Right lung (tissue), 10 donors: Measurements from ENCODE around the gene PLCB4. TPM values are rescaled to one million over a fixed set of nuclear protein-coding genes. Genes with fewer than 3 reads are reported as not detected.
"Not testable (repeated sequence)": the region's sequence is repeated elsewhere in the genome, so short reads cannot be mapped to it uniquely, and the experiment has no call there.

ENCODE experiments used
- DNase-seq, 2 donors: peaks; one replicate each; pipeline ENCODE4 v3.0.0-alpha.2; 2013
- long read RNA-seq, 8 donors: transcript quantifications; one replicate each; lab custom pipeline, GENCODE V29; 2026
- polyA plus RNA-seq, 5 donors: library from polyadenylated mRNA; unstranded; fragments of 120-200 nt; gene quantifications; one replicate each; pipeline versions ENCODE4 v1.2.1 to v1.2.3, GENCODE V29; 2013; ENCODE audit warnings: inconsistent platforms in 1 of 5, low replicate concordance in 1 of 5; ENCODE audit not compliant: insufficient read length in 5 of 5, insufficient read depth in 1 of 5

Gene PLCB4
- polyA plus RNA-seq, result 10 to 100 TPM in 4 of 5 donors, 1 to 10 TPM in 1; 6.1 to 14.8 (median 11.5) TPM
- long read RNA-seq, donor 1, result 0 reads
- long read RNA-seq, donor 2, result 0 reads
- long read RNA-seq, donor 3, result 0 reads
- long read RNA-seq, donor 4, result 0 reads
- long read RNA-seq, donor 5, result 0 reads
- long read RNA-seq, donor 6, result 0 reads
- long read RNA-seq, donor 7, result 0 reads
- long read RNA-seq, donor 8, result 0 reads

DNA sequence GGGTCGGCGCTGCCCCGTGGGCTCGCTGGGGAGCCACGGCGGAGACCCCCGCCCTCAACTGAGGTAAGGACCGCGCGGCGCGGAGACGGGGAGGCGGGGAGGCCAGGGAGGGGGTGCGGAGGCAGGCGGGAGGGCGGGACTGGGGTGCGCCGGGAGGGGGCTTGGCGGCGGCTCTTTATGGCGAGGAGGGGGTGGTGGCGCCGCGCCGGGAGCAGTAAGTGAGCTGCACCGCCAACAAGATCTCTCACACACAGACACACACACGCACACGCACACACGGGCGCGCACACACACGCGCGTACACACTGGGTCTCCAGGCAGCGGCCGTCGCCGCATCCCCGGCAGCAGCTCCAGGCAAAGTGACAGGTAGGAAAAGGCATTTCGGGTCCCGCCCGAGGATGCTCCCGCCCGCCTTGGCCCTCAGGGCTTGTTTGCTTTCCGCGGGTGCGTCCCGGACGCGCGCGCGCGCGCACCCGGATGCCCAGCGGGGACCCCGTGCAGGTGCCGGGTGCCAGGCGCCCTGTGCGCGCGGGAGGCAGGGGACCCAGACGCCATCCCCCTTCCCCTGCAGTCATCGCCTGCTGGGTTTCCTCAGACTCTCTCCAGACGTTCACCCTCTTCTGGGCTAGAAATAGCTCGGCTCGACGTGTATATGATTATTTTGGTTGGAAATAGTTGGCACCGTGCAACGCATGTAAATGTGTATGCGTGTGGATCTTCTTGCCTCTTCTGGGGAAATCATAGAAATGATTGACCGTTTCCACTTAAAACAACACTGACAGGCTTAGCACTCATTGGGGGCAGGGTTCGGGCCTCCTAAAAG, at the start of gene PLCB4:
Gene PLCB4 (plus strand): TSS at position 247 of the 823 bp plus-strand sequence. CDS start 238,728 bp downstream, outside the sequence.
- peak; percentile 48 to 56 for DNase-seq

- no peak for DNase-seq
These were observed 49.1 kb upstream of the PLCB4 start for GRCh38 chr20:9019833-9020232.

- no peak for DNase-seq
These were observed 47.7 kb upstream of the PLCB4 start for GRCh38 chr20:9021216-9021615.

DNA sequence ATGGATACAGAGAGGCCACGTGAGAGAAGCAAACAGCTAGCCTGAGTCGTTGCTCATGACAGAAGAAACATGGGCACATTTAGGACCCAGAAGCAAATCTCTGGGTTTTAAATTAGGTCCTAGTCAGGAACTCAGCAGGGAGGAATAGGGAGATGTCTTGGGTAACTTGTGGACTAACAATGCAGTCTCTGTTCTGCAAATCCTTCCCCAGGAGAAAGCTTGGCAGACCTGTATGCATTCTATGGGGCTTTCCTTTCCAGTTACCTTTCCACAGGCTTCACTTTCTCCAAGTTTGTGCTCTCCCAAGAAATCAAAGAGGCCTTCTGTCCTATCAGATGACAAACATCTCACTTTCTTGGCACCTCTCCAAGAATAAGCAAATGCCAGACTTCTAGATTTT, 47.2 kb upstream of the PLCB4 start:
- DNase-seq, result no peak

- DNase-seq, result no peak
These were observed 46.5 kb upstream of the PLCB4 start for GRCh38 chr20:9022376-9022775.

DNA sequence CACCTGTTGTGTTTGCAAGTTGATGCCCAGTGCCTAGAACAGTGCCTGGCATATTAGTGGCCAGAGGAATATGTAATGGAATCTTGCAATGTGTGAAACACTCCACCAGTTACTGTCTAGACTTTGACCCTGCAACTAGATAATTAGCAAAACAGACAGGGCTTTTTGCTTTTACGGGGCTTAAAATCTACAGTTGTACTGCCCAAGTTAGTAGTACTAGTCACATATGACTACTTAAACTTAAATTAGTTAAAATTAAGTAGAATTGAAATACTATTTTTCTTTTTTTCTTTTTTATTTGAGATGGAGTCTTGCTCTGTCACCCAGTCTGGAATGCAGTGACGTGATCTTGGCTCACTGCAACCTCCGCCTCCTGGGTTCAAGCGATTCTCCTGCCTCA, 44.3 kb upstream of the PLCB4 start:
- no peak for DNase-seq

- no peak for DNase-seq
These were observed 43.9 kb upstream of the PLCB4 start for GRCh38 chr20:9025011-9025410.

DNA sequence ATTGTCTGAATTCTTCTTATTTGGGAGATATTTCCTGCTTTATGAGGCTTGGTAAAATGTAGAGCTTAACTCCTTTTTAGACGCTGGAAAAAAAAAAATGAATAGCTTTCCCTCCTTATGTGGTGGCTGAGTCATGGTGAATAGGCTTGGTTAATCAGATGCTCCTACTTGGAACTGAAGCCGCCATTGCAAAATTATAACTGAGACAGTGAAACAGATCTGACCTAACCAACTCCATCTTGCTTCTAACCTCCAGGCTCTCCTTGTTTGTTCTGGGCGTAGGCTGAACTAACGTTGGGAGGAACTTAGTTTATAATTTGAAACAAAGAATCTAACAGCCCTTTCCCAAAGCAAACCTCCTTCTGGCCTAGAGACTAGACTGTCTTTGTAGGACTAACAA, 43.2 kb upstream of the PLCB4 start:
- DNase-seq, result no peak

GRCh38 chr20:9027626-9028025, 41.3 kb upstream of the PLCB4 start:
- no peak for DNase-seq

GRCh38 chr20:9028419-9028818, 40.5 kb upstream of the PLCB4 start:
- DNase-seq, result no peak

- peak in 1 of 2 donors; percentile 9 for DNase-seq
These were observed 36.9 kb upstream of the PLCB4 start for GRCh38 chr20:9031991-9032390.

GRCh38 chr20:9032758-9033157, 36.1 kb upstream of the PLCB4 start:
- DNase-seq, result no peak

- no peak for DNase-seq
These were observed 33.8 kb upstream of the PLCB4 start for GRCh38 chr20:9035126-9035525.

DNA sequence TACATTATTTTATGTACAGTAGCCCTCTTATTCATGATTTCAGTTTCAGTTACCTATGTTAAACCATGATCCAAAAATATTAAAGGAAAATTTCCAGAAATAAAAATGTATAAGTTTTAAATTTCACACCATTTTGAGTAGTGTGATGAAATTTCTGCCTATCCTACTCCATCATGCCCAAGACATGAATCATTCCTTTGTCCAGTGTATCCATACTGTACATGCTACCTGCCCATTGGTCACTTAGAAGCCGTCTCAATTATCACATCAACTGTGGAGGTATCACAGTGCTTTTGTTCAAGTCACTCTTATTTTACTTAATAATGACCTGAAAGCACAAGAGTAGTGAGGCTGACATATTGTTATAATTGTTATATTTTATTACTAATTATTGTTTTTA, 32.3 kb upstream of the PLCB4 start:
- DNase-seq, result no peak

GRCh38 chr20:9038791-9039535, 29.9 kb upstream of the PLCB4 start:
- DNase-seq, result no peak

DNA sequence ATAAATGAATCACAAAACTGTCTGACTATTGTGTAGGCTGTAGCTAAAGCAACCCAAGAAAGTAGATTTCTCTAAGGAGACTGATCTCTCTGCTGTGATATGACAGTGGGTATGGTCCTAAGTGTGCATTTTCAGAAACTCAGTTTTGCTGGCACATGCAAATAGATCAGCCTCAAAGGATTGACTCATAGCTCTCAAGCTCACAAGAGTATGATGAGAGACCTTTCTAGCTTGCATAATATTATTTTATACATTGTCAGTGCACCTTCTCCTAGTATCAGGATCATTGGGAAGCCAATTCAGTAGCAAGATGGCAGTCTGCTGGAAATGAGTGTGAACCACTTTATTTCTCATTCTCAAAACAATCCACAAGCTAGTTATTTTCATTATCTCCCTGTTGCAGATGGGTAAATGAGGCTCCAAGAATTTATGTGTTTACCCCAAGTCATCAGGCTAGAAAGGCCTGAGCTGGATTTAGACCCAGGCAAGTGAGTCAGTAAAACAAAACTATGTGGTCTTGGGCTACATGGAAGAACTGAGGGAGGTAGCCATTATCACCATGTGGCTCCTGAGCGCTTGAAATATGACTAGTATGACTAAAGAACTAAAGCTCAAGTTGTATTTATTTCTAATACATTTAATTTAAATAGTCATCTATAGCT, 27.9 kb upstream of the PLCB4 start:
- no peak for DNase-seq

DNA sequence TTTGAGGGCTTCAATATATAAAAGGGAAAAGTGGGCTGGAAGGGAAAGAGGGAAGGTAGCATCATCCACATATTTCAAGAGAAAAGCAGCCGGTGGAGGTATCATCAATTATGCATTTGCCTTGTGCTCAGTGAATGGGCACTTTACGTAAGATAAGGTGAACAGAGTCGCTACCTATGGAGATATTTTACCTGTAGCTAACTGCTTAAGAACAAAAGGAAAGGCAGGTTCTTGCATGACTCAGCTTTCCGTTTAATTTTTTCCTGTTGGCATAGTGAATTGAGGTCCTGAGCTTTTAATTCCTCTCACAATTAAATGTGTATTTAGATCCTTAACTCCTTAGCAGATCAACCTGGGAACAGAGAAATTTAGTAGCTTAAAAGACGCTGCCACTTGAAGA, 25.5 kb upstream of the PLCB4 start:
- no peak for DNase-seq

DNA sequence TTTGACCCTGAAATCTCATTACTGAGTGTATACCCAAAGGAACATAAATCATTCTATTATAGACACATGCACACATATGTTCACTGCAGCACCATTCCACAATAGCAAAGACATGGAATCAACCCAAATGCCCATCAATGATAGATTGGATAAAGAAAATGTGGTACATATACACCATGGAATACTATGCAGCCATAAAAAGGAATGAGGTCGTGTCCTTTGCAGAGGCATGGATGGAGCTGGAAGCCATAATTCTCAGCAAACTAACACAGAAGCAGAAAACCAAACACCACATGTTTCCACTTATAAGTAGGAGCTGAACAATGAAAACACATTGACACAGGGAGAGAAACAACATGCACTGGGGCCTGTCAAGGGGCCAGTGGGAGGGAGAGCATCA, 21.0 kb upstream of the PLCB4 start:
- DNase-seq, result not testable (repeated sequence)

GRCh38 chr20:9051508-9051907, 17.4 kb upstream of the PLCB4 start:
- DNase-seq, result no peak

- no peak for DNase-seq
These were observed 16.8 kb upstream of the PLCB4 start for GRCh38 chr20:9052136-9052535.

DNA sequence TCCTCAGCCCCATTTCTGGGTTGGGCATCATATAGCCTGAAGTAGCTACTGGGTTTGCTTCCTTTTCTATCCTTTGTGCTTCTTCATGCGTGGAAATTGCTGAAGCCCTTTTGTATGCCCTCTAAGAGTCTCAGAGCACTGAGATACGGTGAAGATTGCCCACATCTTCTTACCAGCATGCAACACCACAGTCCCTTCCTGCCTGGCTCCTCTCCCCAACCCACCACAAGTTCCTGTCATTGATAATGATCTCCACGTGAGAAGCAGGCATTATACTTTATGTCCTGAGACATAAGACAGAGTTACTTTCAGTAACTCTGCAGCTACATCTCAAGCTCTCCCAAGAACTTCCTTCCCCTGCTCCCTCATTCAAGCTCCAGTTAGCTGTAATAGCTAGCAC, 15.8 kb upstream of the PLCB4 start:
- no peak for DNase-seq

DNA sequence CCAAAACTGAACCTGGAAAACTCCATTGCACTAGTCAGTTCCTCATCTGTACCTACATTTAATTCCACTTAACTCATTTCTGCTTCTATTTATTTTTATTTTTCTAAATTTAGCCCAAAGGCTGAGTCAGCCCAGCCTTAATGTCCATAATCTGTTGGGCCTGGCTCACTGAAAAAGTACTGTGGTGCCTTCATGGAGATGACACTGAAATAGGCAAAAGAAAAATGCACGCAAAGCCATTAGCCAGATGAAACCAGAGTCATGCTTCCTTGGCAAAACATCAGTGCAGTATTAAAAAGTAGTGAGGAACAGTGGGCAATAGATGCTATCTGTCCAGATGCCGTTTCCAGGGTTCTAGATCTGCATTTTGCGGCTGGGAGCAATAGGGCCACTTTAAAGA, 14.7 kb upstream of the PLCB4 start:
- DNase-seq, result no peak
